Activated CD4-positive, alpha-beta T cell treated with anti-CD3 and anti-CD28 coated beads, Interleukin-2, amount 10 ng/mL, durations not matched to agents 7 days and 5 days (primary cell): ENCODE results near the gene LSM3. TPM values are rescaled to one million over a fixed set of nuclear protein-coding genes. Genes with fewer than 3 reads are reported as not detected.

ENCODE experiments used
- CTCF ChIA-PET: fragments of 350-600 bp; sonication (Branson Sonifier 250); formaldehyde crosslinking; loops from one replicate; lab custom pipeline; 2021; ENCODE audit warnings: antibody characterized with exemption; lab: Charles Lee
- POLR2A ChIA-PET: fragments of 350-600 bp; sonication (Branson Sonifier 250); formaldehyde crosslinking; loops from one replicate; lab custom pipeline; 2021; ENCODE audit warnings: antibody characterized with exemption; lab: Charles Lee
- DNase-seq: peaks from one replicate; pipeline ENCODE4 v3.0.0-alpha.2; 2020
- H3K27ac Mint-ChIP-seq: one replicate; pipeline ENCODE4 v1.8.0; 2021; ENCODE audit warnings: mild to moderate bottlenecking, moderate library complexity, mixed read lengths
- H3K27me3 Mint-ChIP-seq: one replicate; pipeline ENCODE4 v1.8.0; 2021; ENCODE audit warnings: mixed read lengths
- H3K36me3 Mint-ChIP-seq: one replicate; pipeline ENCODE4 v1.8.0; 2021; ENCODE audit warnings: low read depth, mixed read lengths
- H3K4me1 Mint-ChIP-seq: one replicate; pipeline ENCODE4 v1.8.0; 2021; ENCODE audit warnings: mixed read lengths
- H3K4me3 Mint-ChIP-seq: one replicate; pipeline ENCODE4 v1.8.0; 2021; ENCODE audit warnings: mild to moderate bottlenecking, moderate library complexity, mixed read lengths
- H3K9me3 Mint-ChIP-seq: one replicate; pipeline ENCODE4 v1.8.0; 2021; ENCODE audit warnings: mixed read lengths
- total RNA-seq, 2 experiments: library from RNA; stranded (reverse); gene quantifications; one replicate each; pipeline ENCODE4 v1.2.3, GENCODE V29; 2021

Gene LSM3
- total RNA-seq, 2 experiments from 2014 or later: 16.1 to 18.6 TPM

- H3K27me3 Mint-ChIP-seq: no peaks in the 10 kb centered on the region
- CTCF ChIA-PET: no interaction called here
- H3K36me3 Mint-ChIP-seq: no peaks in the 10 kb centered on the region
Measured at GRCh38 chr3:14208977-14209394, 30.4 kb downstream of the LSM3 start.

GRCh38 chr3:14209581-14210289 lies 31.1 kb downstream of the LSM3 start:
- POLR2A ChIA-PET: no interaction called here
- Mint-ChIP-seq H3K4me1 (no peaks in the 10 kb centered on the region), H3K36me3 (no peaks in the 10 kb centered on the region), H3K4me3 (no peak overlapping the region), H3K27ac (no peak overlapping the region), H3K9me3 (no peaks in the 10 kb centered on the region), H3K27me3 (no peaks in the 10 kb centered on the region)
- CTCF ChIA-PET: no interaction called here
- DNase-seq: no peak

More at GRCh38 chr3:14208977-14209394, 30.4 kb downstream of the LSM3 start:
- POLR2A ChIA-PET: no interaction called here
- no peak overlapping the region for H3K4me3 Mint-ChIP-seq
- no peak overlapping the region for H3K27ac Mint-ChIP-seq
- no peaks in the 10 kb centered on the region for H3K9me3 Mint-ChIP-seq
- DNase-seq: no peak
- H3K4me1 Mint-ChIP-seq: no peaks in the 10 kb centered on the region

DNA sequence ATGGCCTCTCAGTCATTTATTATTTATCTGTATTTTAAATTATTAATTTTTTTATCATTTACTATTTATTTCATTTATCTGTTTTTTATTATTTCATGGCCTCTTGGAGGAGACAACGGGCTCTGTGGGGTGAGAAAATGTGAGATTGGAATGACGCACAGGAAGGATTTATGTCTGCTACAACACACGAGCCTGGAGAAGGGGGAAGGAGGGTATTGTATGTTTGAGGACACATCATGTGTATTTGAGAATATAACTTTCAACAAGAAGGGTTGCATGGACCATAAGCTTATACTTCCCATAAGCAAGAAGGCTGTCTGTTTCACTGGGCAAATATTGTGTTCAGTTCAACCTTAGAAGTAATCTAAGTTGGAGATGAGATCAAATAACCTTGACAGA lies 31.7 kb downstream of the LSM3 start:
- Mint-ChIP-seq H3K27ac (no peak overlapping the region), H3K4me3 (no peak overlapping the region), H3K9me3 (no peaks in the 10 kb centered on the region), H3K4me1 (no peaks in the 10 kb centered on the region), H3K27me3 (no peaks in the 10 kb centered on the region), H3K36me3 (no peaks in the 10 kb centered on the region)
- POLR2A ChIA-PET: no interaction called here
- CTCF ChIA-PET: interaction anchor here (0.6 to 0.8 kb wide), 3 partner anchors 12 to 299 kb away, joined by 3 read pairs; no protein-coding TSS in a partner anchor
- DNase-seq: no peak

- POLR2A ChIA-PET: no interaction called here
- DNase-seq: no peak
Measured at GRCh38 chr3:14210843-14211594, 32.4 kb downstream of the LSM3 start.

DNA sequence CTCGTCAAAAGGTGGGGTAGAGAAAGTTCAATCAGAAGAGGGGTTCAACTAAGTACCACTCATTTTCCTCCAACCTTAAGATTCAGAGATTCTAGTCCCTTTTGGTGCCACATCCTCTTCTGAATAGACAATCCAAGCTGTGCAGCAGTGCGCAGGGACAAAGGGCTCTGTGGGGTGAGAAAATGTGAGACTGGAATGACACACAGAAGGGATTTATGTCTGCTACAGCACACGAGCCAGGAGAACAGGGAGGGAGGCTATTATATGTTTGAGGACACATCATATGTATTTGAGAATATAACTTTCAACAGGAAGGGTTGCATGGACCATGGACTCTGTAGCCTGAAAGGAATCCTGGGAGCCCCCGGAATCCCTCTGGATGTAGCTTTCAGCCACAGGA lies 33.0 kb downstream of the LSM3 start:
- no peaks in the 10 kb centered on the region for H3K9me3 Mint-ChIP-seq
- H3K4me3 Mint-ChIP-seq: no peak overlapping the region
- no peak overlapping the region for H3K27ac Mint-ChIP-seq
- H3K27me3 Mint-ChIP-seq: no peaks in the 10 kb centered on the region
- ChIA-PET CTCF (interaction anchor here (0.6 to 2.8 kb wide), 2 partner anchors 8 to 526 kb away, joined by 5 to 17 read pairs; no protein-coding TSS in a partner anchor), POLR2A (no interaction called here)
- no peaks in the 10 kb centered on the region for H3K4me1 Mint-ChIP-seq
- no peaks in the 10 kb centered on the region for H3K36me3 Mint-ChIP-seq
- no peak for DNase-seq

More at GRCh38 chr3:14210843-14211594, 32.4 kb downstream of the LSM3 start:
- CTCF ChIA-PET: interaction anchor here (0.6 to 0.8 kb wide), 4 partner anchors 11 to 527 kb away, joined by 3 to 5 read pairs (median 3); no protein-coding TSS in a partner anchor
- Mint-ChIP-seq H3K27ac (no peak overlapping the region), H3K27me3 (no peaks in the 10 kb centered on the region), H3K4me3 (no peak overlapping the region), H3K36me3 (no peaks in the 10 kb centered on the region), H3K4me1 (no peaks in the 10 kb centered on the region), H3K9me3 (no peaks in the 10 kb centered on the region)

DNA sequence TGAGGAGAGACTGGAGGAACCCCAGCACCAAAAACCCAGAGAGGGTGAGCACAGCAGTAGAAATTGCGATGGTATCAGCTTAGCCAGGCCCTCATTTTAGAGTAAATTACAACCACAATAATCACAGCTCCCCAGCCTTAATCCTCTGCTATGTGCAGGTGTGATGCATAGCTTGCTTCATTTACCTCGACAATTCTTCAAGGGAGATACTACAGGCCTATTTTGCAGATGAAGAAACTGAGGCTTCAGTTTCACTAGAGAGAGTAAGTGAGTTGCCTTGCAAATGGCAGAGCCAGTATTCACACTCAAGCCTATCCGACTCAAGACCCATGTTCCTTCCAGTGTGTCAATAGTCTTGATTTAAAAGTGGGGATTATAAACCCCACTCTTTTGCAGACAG lies 33.4 kb downstream of the LSM3 start:
- no peak overlapping the region for H3K27ac Mint-ChIP-seq
- H3K4me3 Mint-ChIP-seq: no peak overlapping the region
- DNase-seq: no peak
- H3K4me1 Mint-ChIP-seq: no peaks in the 10 kb centered on the region
- H3K36me3 Mint-ChIP-seq: no peaks in the 10 kb centered on the region
- no peaks in the 10 kb centered on the region for H3K27me3 Mint-ChIP-seq
- POLR2A ChIA-PET: no interaction called here
- CTCF ChIA-PET: interaction anchor here (0.6 to 2.8 kb wide), 3 partner anchors 8 to 743 kb away, joined by 3 to 17 read pairs (median 4); no protein-coding TSS in a partner anchor
- no peaks in the 10 kb centered on the region for H3K9me3 Mint-ChIP-seq

DNA sequence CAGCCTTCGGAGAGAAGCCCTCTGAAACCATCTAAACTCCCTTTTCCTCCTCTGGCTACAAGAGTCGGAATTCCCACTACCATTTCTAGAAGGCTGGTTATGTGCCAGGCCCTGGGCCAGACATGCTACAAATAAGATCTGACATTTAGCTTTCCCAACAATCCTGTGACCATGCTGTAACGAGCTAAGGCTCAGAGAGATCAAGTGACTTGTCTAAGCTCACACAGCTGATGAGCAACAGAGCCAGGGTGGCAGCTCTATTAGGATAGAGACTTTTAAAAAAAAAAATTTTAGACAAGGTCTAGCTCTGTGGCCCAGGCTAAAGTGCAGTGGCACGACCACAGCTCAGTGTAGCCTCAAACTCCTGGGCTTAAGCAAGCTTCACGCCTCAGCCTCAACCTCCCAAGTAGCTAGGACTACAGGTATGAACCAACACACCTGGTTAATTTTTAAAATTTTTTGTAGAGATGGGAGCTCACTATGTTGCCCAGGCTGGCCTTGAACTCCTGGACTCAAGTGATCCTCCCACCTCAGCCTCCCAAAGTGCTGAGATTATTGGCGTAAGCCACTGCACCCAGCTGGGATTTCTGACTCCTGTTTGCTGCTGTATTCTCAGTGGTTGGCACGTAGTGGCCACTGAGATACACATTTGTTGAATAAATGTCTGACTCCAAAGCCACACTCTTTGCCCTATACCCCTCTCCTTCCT lies 34.6 kb downstream of the LSM3 start:
- ChIA-PET POLR2A (no interaction called here), CTCF (interaction anchor here (2.8 kb wide), 1 partner anchor 10 kb away, joined by 17 read pairs; no protein-coding TSS in a partner anchor)
- Mint-ChIP-seq H3K4me1 (no peaks in the 10 kb centered on the region), H3K27ac (no peak overlapping the region), H3K9me3 (no peaks in the 10 kb centered on the region), H3K4me3 (no peak overlapping the region), H3K36me3 (no peaks in the 10 kb centered on the region), H3K27me3 (no peaks in the 10 kb centered on the region)
- DNase-seq: no peak

DNA sequence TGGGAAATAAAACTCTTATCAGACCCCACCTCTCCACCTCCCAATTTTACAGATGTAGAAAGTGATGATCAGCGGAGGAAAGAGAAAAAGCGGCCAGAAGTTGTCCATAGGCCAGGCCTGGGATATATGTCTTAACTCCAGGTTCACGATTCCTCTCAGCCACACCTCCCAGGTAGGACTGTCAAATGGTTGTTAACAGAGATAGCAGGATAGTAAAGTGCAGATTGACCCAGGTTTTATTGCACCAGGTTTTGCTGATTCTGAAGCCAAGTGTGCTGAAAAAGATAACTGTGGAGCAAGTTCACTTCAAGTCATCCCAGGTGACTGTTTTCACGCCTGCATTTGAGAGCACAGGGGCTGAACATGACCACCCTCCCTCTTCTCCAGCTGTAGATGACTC lies 36.1 kb downstream of the LSM3 start:
- Mint-ChIP-seq H3K27ac (no peak overlapping the region), H3K36me3 (no peaks in the 10 kb centered on the region), H3K4me3 (no peak overlapping the region), H3K9me3 (peaks cover under 1% of the 10 kb centered on the region), H3K27me3 (peaks cover under 1% of the 10 kb centered on the region), H3K4me1 (no peaks in the 10 kb centered on the region)
- ChIA-PET POLR2A (no interaction called here), CTCF (no interaction called here)
- DNase-seq: no peak

DNA sequence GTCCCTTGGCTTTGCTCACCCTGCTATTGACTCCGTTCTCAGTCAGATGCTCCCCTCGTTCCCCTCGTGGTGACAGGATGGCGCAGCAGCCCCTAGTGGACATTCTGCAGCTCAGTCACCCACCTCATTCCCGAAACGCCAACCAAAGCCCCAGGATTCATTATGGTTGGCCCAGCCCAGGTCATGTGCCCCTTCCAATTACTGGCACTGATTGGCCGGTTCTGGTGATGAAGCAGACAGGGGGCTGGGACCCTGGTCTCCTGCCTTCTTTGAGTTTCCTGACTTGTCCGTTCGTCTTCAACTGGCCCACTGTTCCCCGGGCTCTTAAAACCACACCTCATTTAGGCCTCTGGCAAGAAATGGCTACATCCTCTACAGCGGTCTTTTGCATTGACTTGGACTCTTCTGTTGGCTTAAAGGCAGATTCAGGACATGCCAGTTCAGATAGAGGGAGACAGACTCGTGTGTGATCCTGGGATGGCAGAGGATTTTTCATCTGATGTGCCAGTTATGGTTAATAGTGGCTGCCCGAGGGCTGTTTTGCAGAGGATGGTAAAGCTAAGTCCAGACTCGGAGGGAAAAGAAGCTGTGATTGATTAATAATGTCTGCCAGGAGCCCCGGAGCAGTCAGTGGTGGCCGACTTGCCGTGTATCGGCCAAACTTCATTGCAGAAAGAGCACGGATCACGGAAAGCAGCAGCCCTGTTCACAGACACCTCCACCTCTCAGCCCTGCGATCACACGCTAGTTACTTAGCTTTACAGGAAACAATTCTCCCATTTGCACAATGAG lies 37.8 kb downstream of the LSM3 start:
- peaks cover 9% of the 10 kb centered on the region for H3K9me3 Mint-ChIP-seq
- H3K36me3 Mint-ChIP-seq: peaks cover 2% of the 10 kb centered on the region
- H3K27ac Mint-ChIP-seq: no peak overlapping the region
- H3K27me3 Mint-ChIP-seq: peaks cover 9% of the 10 kb centered on the region
- ChIA-PET CTCF (interaction anchor here (1.8 kb wide), 1 partner anchor 13 kb away, joined by 5 read pairs; no protein-coding TSS in a partner anchor), POLR2A (no interaction called here)
- H3K4me3 Mint-ChIP-seq: no peak overlapping the region
- no peak for DNase-seq
- no peaks in the 10 kb centered on the region for H3K4me1 Mint-ChIP-seq

GRCh38 chr3:14218355-14218754 lies 39.7 kb downstream of the LSM3 start:
- H3K9me3 Mint-ChIP-seq: peaks cover 14% of the 10 kb centered on the region
- no peak overlapping the region for H3K27ac Mint-ChIP-seq
- H3K36me3 Mint-ChIP-seq: peaks cover 2% of the 10 kb centered on the region
- H3K4me3 Mint-ChIP-seq: no peak overlapping the region
- ChIA-PET CTCF (no interaction called here), POLR2A (no interaction called here)
- no peak for DNase-seq
- no peaks in the 10 kb centered on the region for H3K4me1 Mint-ChIP-seq
- H3K27me3 Mint-ChIP-seq: peaks cover 16% of the 10 kb centered on the region

DNA sequence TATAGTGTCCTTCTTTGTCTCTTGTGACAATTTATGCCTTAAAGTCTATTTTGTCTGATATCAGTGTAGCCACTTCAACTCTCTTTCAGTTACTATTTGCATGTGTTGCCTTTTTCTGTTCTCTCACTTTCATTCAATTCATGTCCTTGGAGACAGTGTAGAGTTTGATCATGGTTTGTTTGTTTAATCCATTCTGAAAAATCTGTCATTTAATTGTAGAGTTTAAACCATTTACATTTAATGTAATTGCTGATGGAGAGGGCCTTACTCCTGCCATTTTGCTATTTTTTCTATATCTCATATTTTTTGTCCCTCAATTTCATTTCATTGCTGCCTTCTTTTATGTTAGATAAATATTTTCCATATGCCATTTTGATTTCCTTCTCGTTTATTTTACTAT lies 42.3 kb downstream of the LSM3 start:
- Mint-ChIP-seq H3K4me3 (no peak overlapping the region), H3K4me1 (no peaks in the 10 kb centered on the region), H3K27me3 (peaks cover 23% of the 10 kb centered on the region), H3K27ac (no peak overlapping the region), H3K9me3 (peaks cover 14% of the 10 kb centered on the region), H3K36me3 (peaks cover 2% of the 10 kb centered on the region)
- POLR2A ChIA-PET: no interaction called here
- DNase-seq: no peak
- CTCF ChIA-PET: interaction anchor here (0.6 kb wide), 1 partner anchor 31 kb away, joined by 3 read pairs; no protein-coding TSS in a partner anchor

DNA sequence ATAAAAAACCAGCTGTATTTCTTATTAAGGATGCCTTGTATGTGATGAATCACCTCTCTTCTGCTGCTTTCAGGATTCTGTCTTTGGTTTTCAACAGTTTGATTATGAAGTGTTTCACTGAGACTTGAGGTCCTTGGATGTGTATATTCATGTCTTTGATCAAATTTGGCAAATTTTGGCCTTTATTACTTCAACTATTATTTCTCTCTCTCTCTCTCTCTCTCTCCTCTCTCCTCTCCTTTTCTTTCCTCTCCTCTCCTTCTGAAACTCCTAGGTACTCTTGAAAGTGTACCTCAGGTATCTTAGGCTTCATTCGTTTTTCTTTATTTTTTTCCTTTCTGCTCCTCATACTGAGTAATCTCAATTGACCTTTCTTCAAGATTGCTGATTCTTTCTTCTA lies 43.3 kb downstream of the LSM3 start:
- H3K27ac Mint-ChIP-seq: no peak overlapping the region
- peaks cover 2% of the 10 kb centered on the region for H3K36me3 Mint-ChIP-seq
- ChIA-PET CTCF (interaction anchor here (0.5 kb wide), 1 partner anchor 12 kb away, joined by 3 read pairs; no protein-coding TSS in a partner anchor), POLR2A (no interaction called here)
- H3K4me3 Mint-ChIP-seq: no peak overlapping the region
- no peaks in the 10 kb centered on the region for H3K4me1 Mint-ChIP-seq
- peaks cover 23% of the 10 kb centered on the region for H3K27me3 Mint-ChIP-seq
- H3K9me3 Mint-ChIP-seq: peaks cover 14% of the 10 kb centered on the region
- no peak for DNase-seq
